Kidney epithelial cell (primary cell): Measurements from ENCODE around the gene ATG2B. TPM values are rescaled to one million over a fixed set of nuclear protein-coding genes. Genes with fewer than 3 reads are reported as not detected.

Experiments
- DNase-seq: peaks from one replicate; pipeline ENCODE4 v3.0.0-alpha.2; 2010; ENCODE audit warnings: low read depth
- H3K27me3 ChIP-seq: 2 replicates; pipeline ENCODE4 v1.6.0; 2011; ENCODE audit warnings: low read length; ENCODE audit not compliant: control insufficient read depth, insufficient read depth
- H3K36me3 ChIP-seq: 2 replicates; pipeline ENCODE4 v1.5.1; 2011; ENCODE audit warnings: low read length; ENCODE audit not compliant: control insufficient read depth, insufficient read depth
- H3K4me3 ChIP-seq: 2 replicates; pipeline ENCODE4 v1.5.1; 2011; ENCODE audit warnings: low read depth, mild to moderate bottlenecking, control low read depth, low read length
- total RNA-seq: library from RNA; depleted of rRNA; stranded (reverse); fragments of >200 nt; gene quantifications from 2 replicates; pipeline ENCODE4 v1.2.3, GENCODE V29; 2015
- TF ChIP-seq, protein P1 (sequence below): IDR thresholded peaks from 2 replicates; pipeline ENCODE4 v1.5.1; 2011; ENCODE audit warnings: mild to moderate bottlenecking, moderate library complexity, low read length, control low read depth, inconsistent platforms; ENCODE audit not compliant: insufficient read depth, poor library complexity, severe bottlenecking

ATG2B gene
- total RNA-seq, 1 donor from 2014 or later, result 12.0 TPM

DNA sequence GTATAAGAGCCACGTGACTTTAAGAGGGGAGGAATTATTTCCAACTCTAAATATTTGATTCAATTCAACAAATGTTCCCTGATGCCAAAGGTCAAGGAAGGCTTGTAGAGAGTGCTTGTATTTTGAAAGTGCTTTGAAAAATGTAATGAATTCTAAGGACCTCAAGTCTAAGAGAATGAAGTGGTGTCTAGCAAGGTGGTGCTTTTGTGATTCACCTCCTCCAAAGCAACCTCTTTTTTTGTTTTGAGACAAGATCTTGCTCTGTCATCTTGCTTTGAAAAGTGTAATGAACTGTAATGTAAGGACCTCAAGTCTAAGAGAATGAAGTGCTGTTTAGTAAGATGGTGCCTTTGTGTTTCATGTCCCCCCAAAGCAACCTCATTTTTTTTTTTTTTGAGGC is 42.5 kb upstream of the ATG2B start:
- Histone ChIP-seq H3K27me3 (no peaks in the 10 kb centered on the region), H3K36me3 (no peaks in the 10 kb centered on the region), H3K4me3 (no peak overlapping the region)
- TF ChIP-seq, protein P1, sequence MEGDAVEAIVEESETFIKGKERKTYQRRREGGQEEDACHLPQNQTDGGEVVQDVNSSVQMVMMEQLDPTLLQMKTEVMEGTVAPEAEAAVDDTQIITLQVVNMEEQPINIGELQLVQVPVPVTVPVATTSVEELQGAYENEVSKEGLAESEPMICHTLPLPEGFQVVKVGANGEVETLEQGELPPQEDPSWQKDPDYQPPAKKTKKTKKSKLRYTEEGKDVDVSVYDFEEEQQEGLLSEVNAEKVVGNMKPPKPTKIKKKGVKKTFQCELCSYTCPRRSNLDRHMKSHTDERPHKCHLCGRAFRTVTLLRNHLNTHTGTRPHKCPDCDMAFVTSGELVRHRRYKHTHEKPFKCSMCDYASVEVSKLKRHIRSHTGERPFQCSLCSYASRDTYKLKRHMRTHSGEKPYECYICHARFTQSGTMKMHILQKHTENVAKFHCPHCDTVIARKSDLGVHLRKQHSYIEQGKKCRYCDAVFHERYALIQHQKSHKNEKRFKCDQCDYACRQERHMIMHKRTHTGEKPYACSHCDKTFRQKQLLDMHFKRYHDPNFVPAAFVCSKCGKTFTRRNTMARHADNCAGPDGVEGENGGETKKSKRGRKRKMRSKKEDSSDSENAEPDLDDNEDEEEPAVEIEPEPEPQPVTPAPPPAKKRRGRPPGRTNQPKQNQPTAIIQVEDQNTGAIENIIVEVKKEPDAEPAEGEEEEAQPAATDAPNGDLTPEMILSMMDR, result no peak
- DNase-seq, result no peak

DNA sequence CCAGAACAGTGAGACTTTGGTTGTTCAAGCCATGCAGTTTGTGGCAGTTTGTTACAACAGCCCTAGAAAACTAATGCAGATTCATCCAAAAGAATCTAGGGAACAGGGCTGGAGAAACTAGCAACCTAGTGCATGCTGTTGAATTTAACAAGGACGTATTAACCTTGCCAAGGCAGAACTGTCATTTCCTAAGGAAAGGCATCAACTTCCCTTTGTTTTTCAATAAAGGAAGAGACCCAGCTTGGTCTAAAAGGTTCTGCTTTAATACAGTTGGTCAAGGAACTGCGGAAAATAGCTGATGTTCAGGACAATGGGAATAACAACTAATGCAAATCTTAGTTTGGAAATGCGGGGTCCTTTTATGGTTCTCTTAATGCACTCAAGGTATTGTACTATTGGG is 40.3 kb upstream of the ATG2B start:
- TF ChIP-seq, protein P1, result no peak
- no peaks in the 10 kb centered on the region for H3K27me3 ChIP-seq
- H3K36me3 ChIP-seq, result no peaks in the 10 kb centered on the region
- H3K4me3 ChIP-seq, result no peak overlapping the region
- no peak for DNase-seq

DNA sequence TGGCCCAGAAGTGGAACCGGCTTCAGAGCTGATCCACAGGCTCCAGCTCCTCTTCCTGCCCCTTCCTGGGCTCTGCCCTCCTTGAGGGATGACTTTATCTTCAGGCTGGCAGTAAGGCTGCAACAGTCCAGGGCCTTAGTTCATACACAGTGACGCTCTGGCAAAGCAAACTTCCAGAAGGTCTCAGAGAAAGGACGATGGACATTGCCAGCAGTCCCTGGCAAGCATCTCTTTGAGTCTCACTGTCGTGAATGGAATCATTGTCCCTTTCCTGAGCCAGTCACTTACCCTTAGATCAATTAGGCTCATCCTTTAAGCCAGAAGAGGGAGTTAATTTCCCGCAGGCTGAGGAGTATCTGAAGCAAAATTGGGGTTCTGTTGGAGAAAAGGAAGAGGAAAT is 37.4 kb upstream of the ATG2B start:
- no peak overlapping the region for H3K4me3 ChIP-seq
- H3K27me3 ChIP-seq, result no peaks in the 10 kb centered on the region
- H3K36me3 ChIP-seq, result no peaks in the 10 kb centered on the region
- no peak for DNase-seq
- TF ChIP-seq, protein P1, result no peak

DNA sequence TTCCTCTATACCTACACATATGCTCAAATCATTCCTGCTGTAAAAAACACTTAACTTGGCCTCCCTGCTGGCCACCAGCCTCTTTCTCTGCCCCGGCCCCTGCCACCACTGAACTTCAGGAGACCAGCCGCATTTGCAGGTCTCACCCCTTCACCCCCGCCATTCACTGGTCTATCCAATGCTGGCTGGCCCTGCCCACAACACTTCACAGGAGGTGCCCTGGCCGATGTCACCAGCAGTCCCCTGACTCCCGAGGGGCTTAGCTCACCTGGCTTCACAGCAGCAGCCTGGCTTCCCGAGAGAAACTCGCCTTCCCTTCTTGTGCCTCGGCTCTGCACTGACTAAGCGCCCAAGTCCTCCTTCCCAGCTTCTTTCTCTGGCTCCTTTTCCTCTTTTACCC is 36.3 kb upstream of the ATG2B start:
- H3K36me3 ChIP-seq, result no peaks in the 10 kb centered on the region
- no peak for DNase-seq
- TF ChIP-seq, protein P1, result no peak
- H3K27me3 ChIP-seq, result no peaks in the 10 kb centered on the region
- no peak overlapping the region for H3K4me3 ChIP-seq

DNA sequence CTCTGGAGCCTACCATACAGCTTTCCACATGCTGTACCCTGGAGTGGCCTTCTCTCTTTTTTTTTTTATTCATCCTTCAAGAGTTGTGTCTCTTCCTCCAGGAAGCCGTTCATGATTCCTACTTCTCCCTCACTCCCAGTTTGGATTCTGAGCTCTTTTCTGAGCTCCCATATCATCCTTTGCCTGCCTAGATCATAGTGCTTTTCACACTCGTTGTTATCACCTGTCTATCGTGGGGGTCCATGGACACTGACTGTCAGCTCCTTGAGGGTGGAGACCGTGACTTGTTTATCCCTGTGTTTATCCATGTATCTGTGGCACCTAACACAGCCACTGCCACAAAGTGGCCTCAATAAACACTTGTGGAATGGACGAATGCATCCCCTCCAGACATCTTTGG is 35.8 kb upstream of the ATG2B start:
- H3K4me3 ChIP-seq, result no peak overlapping the region

DNA sequence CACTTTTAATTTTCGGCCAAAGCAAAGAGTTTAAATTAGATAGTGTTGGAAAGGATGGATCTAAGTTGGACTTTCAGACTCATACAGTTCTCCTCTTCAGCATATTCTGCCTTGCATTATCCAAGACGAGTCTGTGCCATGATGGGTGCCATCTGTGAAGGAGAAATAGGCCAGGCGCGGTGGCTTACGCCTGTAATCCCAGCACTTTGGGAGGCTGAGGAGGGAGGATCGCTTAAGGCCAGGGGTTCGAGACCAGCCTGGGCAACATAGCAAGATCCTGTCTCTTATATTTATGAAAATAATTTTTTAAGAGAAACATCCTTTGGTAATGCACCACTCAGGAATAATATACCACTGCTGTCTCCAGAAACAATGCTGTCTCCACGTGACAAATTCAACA is 35.3 kb upstream of the ATG2B start:
- no peaks in the 10 kb centered on the region for H3K27me3 ChIP-seq
- TF ChIP-seq, protein P1, result no peak
- DNase-seq, result no peak
- no peak overlapping the region for H3K4me3 ChIP-seq
- H3K36me3 ChIP-seq, result no peaks in the 10 kb centered on the region

More for the DNA sequence above, 35.8 kb upstream of the ATG2B start:
- TF ChIP-seq, protein P1, result no peak
- no peak for DNase-seq
- no peaks in the 10 kb centered on the region for H3K36me3 ChIP-seq
- no peaks in the 10 kb centered on the region for H3K27me3 ChIP-seq
